ENCODE measurements around the gene ACOX1.

DNA sequence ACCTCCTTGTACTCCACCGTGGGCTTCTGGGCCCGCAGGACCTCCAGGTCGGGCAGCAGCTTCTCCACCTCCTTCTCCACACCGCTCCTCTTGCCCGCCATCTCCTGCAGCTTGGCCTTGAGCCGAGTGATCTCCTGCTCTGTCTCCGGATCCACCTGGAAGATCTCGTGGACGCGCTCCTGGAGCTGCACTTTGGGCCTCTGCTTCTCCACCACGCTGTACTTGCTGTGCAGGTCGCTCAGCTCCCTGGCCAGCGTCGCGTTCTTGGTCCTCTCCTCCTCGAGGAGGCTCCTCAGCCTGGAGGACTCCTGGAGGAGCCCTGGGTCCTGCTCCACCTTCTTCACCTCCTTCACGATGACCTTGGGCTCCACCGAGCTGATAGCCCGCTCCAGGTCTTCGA lies 30.5 kb upstream of the ACOX1 start:
- TF ChIP-seq, protein P1, sequence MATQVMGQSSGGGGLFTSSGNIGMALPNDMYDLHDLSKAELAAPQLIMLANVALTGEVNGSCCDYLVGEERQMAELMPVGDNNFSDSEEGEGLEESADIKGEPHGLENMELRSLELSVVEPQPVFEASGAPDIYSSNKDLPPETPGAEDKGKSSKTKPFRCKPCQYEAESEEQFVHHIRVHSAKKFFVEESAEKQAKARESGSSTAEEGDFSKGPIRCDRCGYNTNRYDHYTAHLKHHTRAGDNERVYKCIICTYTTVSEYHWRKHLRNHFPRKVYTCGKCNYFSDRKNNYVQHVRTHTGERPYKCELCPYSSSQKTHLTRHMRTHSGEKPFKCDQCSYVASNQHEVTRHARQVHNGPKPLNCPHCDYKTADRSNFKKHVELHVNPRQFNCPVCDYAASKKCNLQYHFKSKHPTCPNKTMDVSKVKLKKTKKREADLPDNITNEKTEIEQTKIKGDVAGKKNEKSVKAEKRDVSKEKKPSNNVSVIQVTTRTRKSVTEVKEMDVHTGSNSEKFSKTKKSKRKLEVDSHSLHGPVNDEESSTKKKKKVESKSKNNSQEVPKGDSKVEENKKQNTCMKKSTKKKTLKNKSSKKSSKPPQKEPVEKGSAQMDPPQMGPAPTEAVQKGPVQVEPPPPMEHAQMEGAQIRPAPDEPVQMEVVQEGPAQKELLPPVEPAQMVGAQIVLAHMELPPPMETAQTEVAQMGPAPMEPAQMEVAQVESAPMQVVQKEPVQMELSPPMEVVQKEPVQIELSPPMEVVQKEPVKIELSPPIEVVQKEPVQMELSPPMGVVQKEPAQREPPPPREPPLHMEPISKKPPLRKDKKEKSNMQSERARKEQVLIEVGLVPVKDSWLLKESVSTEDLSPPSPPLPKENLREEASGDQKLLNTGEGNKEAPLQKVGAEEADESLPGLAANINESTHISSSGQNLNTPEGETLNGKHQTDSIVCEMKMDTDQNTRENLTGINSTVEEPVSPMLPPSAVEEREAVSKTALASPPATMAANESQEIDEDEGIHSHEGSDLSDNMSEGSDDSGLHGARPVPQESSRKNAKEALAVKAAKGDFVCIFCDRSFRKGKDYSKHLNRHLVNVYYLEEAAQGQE (tag by site-specific recombination; IDR thresholded peaks at IDR 0.05) = no peak
- TF ChIP-seq, protein P2, sequence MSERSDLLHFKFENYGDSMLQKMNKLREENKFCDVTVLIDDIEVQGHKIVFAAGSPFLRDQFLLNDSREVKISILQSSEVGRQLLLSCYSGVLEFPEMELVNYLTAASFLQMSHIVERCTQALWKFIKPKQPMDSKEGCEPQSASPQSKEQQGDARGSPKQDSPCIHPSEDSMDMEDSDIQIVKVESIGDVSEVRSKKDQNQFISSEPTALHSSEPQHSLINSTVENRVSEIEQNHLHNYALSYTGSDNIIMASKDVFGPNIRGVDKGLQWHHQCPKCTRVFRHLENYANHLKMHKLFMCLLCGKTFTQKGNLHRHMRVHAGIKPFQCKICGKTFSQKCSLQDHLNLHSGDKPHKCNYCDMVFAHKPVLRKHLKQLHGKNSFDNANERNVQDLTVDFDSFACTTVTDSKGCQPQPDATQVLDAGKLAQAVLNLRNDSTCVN (tag by site-specific recombination; optimal IDR thresholded peaks at IDR 0.05) = no peak
- TF ChIP-seq ZNF510 (tag by site-specific recombination; IDR thresholded peaks at IDR 0.05; ENCODE audit: insufficient replicate concordance) = no peak
- TF ChIP-seq YY1 (tag by site-specific recombination; IDR thresholded peaks at IDR 0.05) = no peak
- TF ChIP-seq, protein P3, sequence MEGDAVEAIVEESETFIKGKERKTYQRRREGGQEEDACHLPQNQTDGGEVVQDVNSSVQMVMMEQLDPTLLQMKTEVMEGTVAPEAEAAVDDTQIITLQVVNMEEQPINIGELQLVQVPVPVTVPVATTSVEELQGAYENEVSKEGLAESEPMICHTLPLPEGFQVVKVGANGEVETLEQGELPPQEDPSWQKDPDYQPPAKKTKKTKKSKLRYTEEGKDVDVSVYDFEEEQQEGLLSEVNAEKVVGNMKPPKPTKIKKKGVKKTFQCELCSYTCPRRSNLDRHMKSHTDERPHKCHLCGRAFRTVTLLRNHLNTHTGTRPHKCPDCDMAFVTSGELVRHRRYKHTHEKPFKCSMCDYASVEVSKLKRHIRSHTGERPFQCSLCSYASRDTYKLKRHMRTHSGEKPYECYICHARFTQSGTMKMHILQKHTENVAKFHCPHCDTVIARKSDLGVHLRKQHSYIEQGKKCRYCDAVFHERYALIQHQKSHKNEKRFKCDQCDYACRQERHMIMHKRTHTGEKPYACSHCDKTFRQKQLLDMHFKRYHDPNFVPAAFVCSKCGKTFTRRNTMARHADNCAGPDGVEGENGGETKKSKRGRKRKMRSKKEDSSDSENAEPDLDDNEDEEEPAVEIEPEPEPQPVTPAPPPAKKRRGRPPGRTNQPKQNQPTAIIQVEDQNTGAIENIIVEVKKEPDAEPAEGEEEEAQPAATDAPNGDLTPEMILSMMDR (tag by site-specific recombination; IDR thresholded peaks at IDR 0.05) = no peak
- TF ChIP-seq ZBTB21 (tag by site-specific recombination; IDR thresholded peaks at IDR 0.05) = no peak
- no peak for TF ChIP-seq ZFP3 (tag by site-specific recombination; IDR thresholded peaks at IDR 0.05; ENCODE audit: low read depth)
- TF ChIP-seq KLF16 (tag by site-specific recombination; IDR thresholded peaks at IDR 0.05) = no peak
- no peak for TF ChIP-seq ZNF324 (tag by site-specific recombination; IDR thresholded peaks at IDR 0.05)
- TF ChIP-seq GLIS2 (tag by site-specific recombination; IDR thresholded peaks at IDR 0.05) = no peak
- TF ChIP-seq ZNF354C (tag by site-specific recombination; IDR thresholded peaks at IDR 0.05; ENCODE audit: borderline replicate concordance, low read depth) = no peak
- TF ChIP-seq ZNF830 (tag by site-specific recombination; IDR thresholded peaks at IDR 0.05; ENCODE audit: low read depth) = no peak

Measured in HEK293 (cell line).